ENCODE measurements around the gene LTB4R. TPM values are rescaled to one million over a fixed set of nuclear protein-coding genes. Genes with fewer than 3 reads are reported as not detected.

Gene LTB4R
- total and polyA plus RNA-seq, 8 donors = 5.3 to 26.1 (median 6.5) TPM

DNA sequence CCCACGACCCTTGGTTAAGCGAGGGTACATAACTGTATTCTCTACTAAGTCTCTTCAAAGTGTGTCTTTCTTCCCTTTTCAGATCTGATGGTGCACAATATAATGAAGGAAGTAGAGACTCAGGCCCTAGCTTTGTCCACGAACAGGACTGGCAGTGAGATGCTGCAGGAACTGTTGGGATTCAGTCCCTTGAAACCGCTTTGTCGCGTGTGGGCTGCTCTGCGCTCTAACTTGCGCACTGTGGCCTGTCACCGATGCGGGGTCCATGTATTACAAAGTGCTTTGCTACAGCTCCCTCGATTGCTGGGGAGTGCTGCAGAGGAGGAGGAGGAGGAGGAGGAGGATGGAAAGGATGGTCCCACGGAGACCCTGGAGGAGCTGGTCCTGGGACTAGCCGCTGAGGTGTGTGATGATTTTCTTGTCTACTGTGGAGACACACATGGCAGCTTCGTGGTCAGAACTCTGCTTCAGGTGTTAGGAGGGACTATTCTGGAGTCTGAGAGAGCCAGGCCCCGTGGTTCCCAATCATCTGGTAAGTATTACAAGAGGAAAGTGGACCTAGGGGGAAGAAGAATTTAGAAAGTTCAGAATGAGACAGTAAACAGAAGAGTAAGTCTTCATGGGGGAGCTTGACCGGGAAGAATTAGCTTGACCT, 10.8 kb upstream of the LTB4R start:
- H3K27ac ChIP-seq = peak overlapping the region; percentile 73 to 82
- ATAC-seq (no peak), DNase-seq (no peak)
- peak overlapping the region; percentile 82 to 91 for H3K4me3 ChIP-seq
- TF ChIP-seq, protein P1, sequence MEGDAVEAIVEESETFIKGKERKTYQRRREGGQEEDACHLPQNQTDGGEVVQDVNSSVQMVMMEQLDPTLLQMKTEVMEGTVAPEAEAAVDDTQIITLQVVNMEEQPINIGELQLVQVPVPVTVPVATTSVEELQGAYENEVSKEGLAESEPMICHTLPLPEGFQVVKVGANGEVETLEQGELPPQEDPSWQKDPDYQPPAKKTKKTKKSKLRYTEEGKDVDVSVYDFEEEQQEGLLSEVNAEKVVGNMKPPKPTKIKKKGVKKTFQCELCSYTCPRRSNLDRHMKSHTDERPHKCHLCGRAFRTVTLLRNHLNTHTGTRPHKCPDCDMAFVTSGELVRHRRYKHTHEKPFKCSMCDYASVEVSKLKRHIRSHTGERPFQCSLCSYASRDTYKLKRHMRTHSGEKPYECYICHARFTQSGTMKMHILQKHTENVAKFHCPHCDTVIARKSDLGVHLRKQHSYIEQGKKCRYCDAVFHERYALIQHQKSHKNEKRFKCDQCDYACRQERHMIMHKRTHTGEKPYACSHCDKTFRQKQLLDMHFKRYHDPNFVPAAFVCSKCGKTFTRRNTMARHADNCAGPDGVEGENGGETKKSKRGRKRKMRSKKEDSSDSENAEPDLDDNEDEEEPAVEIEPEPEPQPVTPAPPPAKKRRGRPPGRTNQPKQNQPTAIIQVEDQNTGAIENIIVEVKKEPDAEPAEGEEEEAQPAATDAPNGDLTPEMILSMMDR (IDR thresholded peaks at IDR 0.05) = no peak
- H3K36me3 ChIP-seq = peaks cover 3 to 54% of the 10 kb centered on the region in 2 donors
- intact Hi-C loops (cut with DNase I) = no loop called here
- no peaks in the 10 kb centered on the region for H3K9me3 ChIP-seq
- no peaks in the 10 kb centered on the region for H3K27me3 ChIP-seq
- H3K4me1 ChIP-seq = peaks cover 14 to 47% of the 10 kb centered on the region in 2 donors

DNA sequence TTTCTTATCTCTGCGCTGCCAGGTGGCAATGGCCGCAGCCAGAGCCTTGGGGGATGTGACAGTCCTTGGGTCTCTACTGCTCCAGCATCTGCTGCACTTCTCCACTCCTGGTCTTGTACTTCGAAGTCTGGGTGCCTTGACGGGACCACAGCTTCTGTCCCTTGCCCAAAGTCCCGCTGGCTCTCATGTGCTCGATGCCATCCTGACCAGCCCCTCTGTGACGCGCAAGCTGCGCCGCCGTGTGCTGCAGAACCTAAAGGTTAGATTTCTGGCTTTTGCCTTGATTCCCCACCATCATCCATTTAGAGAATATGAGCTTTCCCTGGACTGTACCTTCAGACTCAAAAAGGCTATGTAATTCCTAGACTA, 7.3 kb upstream of the LTB4R start:
- TF ChIP-seq, protein P1 (IDR thresholded peaks at IDR 0.05) = no peak
- H3K27me3 ChIP-seq = no peaks in the 10 kb centered on the region
- H3K27ac ChIP-seq = no peak overlapping the region
- H3K9me3 ChIP-seq = no peaks in the 10 kb centered on the region
- peaks cover 7 to 38% of the 10 kb centered on the region in 2 donors for H3K4me1 ChIP-seq
- intact Hi-C loops (cut with DNase I) = no loop called here
- ATAC-seq = no peak
- no peak overlapping the region for H3K4me3 ChIP-seq
- DNase-seq = no peak
- H3K36me3 ChIP-seq = peaks cover 3 to 70% of the 10 kb centered on the region in 2 donors

DNA sequence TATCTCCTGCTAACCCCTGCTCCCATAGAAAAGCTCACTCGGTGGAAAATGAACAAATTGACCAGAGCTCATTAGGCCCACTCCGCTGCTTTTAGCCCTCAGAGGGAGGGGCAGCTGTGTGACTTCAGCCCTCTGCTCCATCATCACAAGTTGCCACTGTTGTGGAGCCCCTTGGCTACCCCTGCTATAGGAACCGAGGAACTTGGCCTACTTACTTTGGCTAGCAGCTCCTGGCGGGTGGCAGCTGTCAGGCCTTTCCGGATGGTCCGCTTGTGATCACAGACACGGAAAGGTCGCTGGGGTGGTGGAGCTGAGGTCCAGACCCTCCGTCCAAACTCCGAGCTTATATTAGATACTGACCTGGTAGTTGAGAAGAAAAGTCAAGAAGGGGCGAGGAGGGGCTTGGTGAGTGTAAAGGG, 4.1 kb upstream of the LTB4R start:
- H3K36me3 ChIP-seq = peaks cover 3 to 58% of the 10 kb centered on the region in 2 donors
- intact Hi-C loops (cut with DNase I) = no loop called here
- H3K27ac ChIP-seq = no peak overlapping the region
- no peaks in the 10 kb centered on the region for H3K27me3 ChIP-seq
- peaks cover 17 to 48% of the 10 kb centered on the region in 2 donors for H3K4me1 ChIP-seq
- DNase-seq (no peak), ATAC-seq (no peak)
- TF ChIP-seq, protein P1 (IDR thresholded peaks at IDR 0.05) = no peak
- no peak overlapping the region for H3K4me3 ChIP-seq
- no peaks in the 10 kb centered on the region for H3K9me3 ChIP-seq

DNA sequence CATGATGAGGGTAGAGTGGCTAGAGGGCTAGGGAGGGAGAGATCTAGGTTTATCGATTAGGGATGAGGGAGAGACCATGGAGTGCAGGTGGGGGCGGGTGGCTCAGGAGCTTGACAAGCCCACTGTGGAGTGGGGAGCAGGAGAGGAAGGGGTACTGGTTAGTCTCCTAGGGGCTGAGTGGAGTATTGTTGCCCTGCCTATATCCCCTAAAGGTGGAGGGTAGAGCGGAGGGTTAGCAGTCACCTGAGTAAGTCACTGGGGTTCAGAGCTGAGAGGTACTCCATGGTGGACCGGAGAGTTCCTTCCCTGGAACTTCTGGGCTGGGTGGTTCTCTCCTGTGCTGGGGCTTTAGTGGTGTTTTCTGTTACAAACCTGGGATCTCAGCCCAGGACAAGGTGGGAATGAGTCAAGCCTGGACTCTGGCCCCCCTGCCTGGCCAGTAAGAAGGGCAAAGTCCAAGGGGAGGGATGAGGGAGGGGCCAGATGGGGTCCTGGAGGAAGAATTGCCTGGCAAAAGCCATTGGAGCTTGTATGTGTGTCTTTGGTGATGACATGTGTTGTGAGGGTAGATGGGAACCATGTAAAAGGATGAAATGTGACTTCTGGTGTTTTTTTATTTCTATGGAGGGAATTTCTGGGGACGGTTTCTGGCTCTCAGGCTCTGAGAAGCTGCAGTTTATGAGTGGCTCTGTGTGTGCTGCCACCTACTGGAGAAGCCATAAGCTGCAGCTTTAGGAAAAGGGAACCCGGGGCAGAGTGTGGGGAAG, 3.5 kb upstream of the LTB4R start, which contains the start of gene CIDEB:
Gene CIDEB, minus strand, starts transcription at position 403 of the 767 bp plus-strand sequence. Its CDS starts 119 bp downstream, at position 284.
- intact Hi-C loops (cut with DNase I) = no loop called here
- Histone ChIP-seq H3K4me1 (peaks cover 19 to 53% of the 10 kb centered on the region in 2 donors), H3K36me3 (peaks cover 3 to 52% of the 10 kb centered on the region in 2 donors), H3K4me3 (no peak within 1 kb of the TSS), H3K9me3 (no peaks in the 10 kb centered on the region), H3K27ac (peak within 1 kb of the TSS in 1 of 2 donors; percentile 6), H3K27me3 (no peaks in the 10 kb centered on the region)
- peak in 2 of 4 donors; percentile 51 to 67 for DNase-seq
- ATAC-seq = peak; percentile 40
- TF ChIP-seq, protein P1 (IDR thresholded peaks at IDR 0.05) = peak; percentile 93 to 97

Measured in left lung (tissue), 10 donors.